SK-N-SH treated with all-trans-retinoic acid at 6 μM for 48 hours (cell line): Measurements from ENCODE around the gene LRMDA.

Experiments used
- ATAC-seq: fragments of 200-7000 bp; cut with Tn5 transposase; 3 replicates; pipeline ENCODE4 v1.9.1; 2020; ENCODE audit warnings: mild to moderate bottlenecking, moderate library complexity
- ARNTL ChIP-seq: fragments of 450-650 bp; formaldehyde crosslinking; IDR thresholded peaks from 2 replicates; pipeline ENCODE4 v1.5.0; 2020; ENCODE audit warnings: low read depth, mild to moderate bottlenecking, moderate library complexity, borderline replicate concordance
- BACH2 ChIP-seq: fragments of 250-450 bp; sonication (Bioruptor Pico); IDR thresholded peaks from 2 replicates; pipeline ENCODE4 v1.9.0; 2021; ENCODE audit warnings: mild to moderate bottlenecking, borderline replicate concordance
- CREB5 ChIP-seq: fragments of 250-450 bp; sonication (Bioruptor Pico); IDR thresholded peaks from 2 replicates; pipeline ENCODE4 v1.5.1; 2020; ENCODE audit warnings: low read depth, mild to moderate bottlenecking, moderate library complexity
- CSDC2 ChIP-seq: fragments of 250-450 bp; sonication (Bioruptor Pico); IDR thresholded peaks from 2 replicates; pipeline ENCODE4 v1.5.0; 2020; ENCODE audit warnings: mild to moderate bottlenecking, moderate library complexity
- CSRNP3 ChIP-seq: fragments of 250-450 bp; sonication (Bioruptor Pico); IDR thresholded peaks from 2 replicates; pipeline ENCODE4 v1.5.1; 2021; ENCODE audit warnings: mild to moderate bottlenecking, moderate library complexity
- ISL1 ChIP-seq: fragments of 250-450 bp; sonication (Bioruptor Pico); IDR thresholded peaks from 2 replicates; pipeline ENCODE4 v2.1.2; 2022; ENCODE audit warnings: mild to moderate bottlenecking, moderate library complexity
- RARB ChIP-seq: fragments of 250-450 bp; sonication (Bioruptor Pico); IDR thresholded peaks from 2 replicates; pipeline ENCODE4 v1.8.0; 2021; ENCODE audit warnings: mild to moderate bottlenecking, moderate library complexity
- SNAI2 ChIP-seq: fragments of 250-450 bp; sonication (Bioruptor Pico); IDR thresholded peaks from 2 replicates; pipeline ENCODE4 v1.5.0; 2020; ENCODE audit warnings: mild to moderate bottlenecking, moderate library complexity
- TCF4 ChIP-seq: fragments of 250-450 bp; sonication (Bioruptor Pico); IDR thresholded peaks from 2 replicates; pipeline ENCODE4 v1.8.0; 2021; ENCODE audit warnings: mild to moderate bottlenecking, moderate library complexity, borderline replicate concordance
- TOX ChIP-seq: fragments of 250-450 bp; sonication (Bioruptor Pico); IDR thresholded peaks from 2 replicates; pipeline ENCODE4 v1.8.0; 2021; ENCODE audit warnings: mild to moderate bottlenecking, moderate library complexity, borderline replicate concordance
- ZC3H10 ChIP-seq: fragments of 250-450 bp; sonication (Bioruptor Pico); IDR thresholded peaks from 2 replicates; pipeline ENCODE4 v1.5.1; 2021; ENCODE audit warnings: mild to moderate bottlenecking, moderate library complexity
- ZFP3 ChIP-seq: fragments of 250-450 bp; sonication (Bioruptor Pico); IDR thresholded peaks from 2 replicates; pipeline ENCODE4 v1.5.0; 2020; ENCODE audit warnings: mild to moderate bottlenecking, moderate library complexity
- ZFP30 ChIP-seq: fragments of 450-650 bp; formaldehyde crosslinking; IDR thresholded peaks from 2 replicates; pipeline ENCODE4 v1.5.0; 2022; ENCODE audit warnings: mild to moderate bottlenecking, moderate library complexity
- ZNF565 ChIP-seq: fragments of 450-650 bp; formaldehyde crosslinking; conservative IDR thresholded peaks from 2 replicates; pipeline ENCODE4 v1.5.0; 2020; ENCODE audit warnings: low read depth, mild to moderate bottlenecking, moderate library complexity
- ZNF70 ChIP-seq: fragments of 450-650 bp; formaldehyde crosslinking; IDR thresholded peaks from 2 replicates; pipeline ENCODE4 v1.5.0; 2020; ENCODE audit warnings: mild to moderate bottlenecking, moderate library complexity
- ZNF8 ChIP-seq: fragments of 450-650 bp; formaldehyde crosslinking; IDR thresholded peaks from 2 replicates; pipeline ENCODE4 v1.5.0; 2020; ENCODE audit warnings: mild to moderate bottlenecking, moderate library complexity
- TF ChIP-seq, protein P1 (sequence below): fragments of 250-450 bp; sonication (Bioruptor Pico); IDR thresholded peaks from 2 replicates; pipeline ENCODE4 v1.8.0; 2021; ENCODE audit warnings: low read depth, mild to moderate bottlenecking, moderate library complexity, borderline replicate concordance
- TF ChIP-seq, protein P2 (sequence below): fragments of 250-450 bp; sonication (Bioruptor Pico); IDR thresholded peaks from 2 replicates; pipeline ENCODE4 v1.8.0; 2020; ENCODE audit warnings: mild to moderate bottlenecking, moderate library complexity, borderline replicate concordance

LRMDA gene

GRCh38 chr10:75461672-75462649 lies 30.5 kb downstream of the LRMDA start:
- peak; percentile 66 for ATAC-seq
- TF ChIP-seq, protein P1, sequence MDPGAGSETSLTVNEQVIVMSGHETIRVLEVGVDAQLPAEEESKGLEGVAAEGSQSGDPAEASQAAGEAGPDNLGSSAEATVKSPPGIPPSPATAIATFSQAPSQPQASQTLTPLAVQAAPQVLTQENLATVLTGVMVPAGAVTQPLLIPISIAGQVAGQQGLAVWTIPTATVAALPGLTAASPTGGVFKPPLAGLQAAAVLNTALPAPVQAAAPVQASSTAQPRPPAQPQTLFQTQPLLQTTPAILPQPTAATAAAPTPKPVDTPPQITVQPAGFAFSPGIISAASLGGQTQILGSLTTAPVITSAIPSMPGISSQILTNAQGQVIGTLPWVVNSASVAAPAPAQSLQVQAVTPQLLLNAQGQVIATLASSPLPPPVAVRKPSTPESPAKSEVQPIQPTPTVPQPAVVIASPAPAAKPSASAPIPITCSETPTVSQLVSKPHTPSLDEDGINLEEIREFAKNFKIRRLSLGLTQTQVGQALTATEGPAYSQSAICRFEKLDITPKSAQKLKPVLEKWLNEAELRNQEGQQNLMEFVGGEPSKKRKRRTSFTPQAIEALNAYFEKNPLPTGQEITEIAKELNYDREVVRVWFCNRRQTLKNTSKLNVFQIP (CRISPR knock-in tag): peak; percentile 71; the same call in 1 of the 2 replicates
- peak; percentile 67; the same call in 1 of the 2 replicates for TF ChIP-seq ZC3H10 (CRISPR knock-in tag)
- no peak for TF ChIP-seq ZNF8 (CRISPR knock-in tag)

DNA sequence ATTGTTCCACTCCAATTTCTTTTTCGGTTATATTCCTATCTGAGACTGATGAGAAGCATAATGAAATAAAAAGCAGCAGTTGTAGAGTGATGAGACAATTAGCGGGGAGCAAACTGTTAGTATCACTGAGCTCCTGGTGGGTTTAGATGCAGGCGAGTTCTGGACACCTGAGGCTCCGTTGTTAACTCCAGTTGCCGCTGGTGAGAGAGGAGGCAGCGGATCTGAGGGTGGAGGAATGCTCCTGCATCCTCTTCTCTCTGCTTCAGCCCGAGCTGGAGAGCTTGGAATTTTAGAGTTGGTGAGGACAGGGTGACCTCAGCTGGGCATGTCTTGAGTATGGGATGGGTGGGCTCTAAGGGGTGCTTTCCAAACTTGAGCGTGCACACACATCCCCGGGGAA lies 31.4 kb downstream of the LRMDA start:
- ATAC-seq: no peak
- TF ChIP-seq TCF4 (no peak), BACH2 (CRISPR knock-in tag) (no peak), CSDC2 (CRISPR knock-in tag) (no peak)
- TF ChIP-seq, protein P2, sequence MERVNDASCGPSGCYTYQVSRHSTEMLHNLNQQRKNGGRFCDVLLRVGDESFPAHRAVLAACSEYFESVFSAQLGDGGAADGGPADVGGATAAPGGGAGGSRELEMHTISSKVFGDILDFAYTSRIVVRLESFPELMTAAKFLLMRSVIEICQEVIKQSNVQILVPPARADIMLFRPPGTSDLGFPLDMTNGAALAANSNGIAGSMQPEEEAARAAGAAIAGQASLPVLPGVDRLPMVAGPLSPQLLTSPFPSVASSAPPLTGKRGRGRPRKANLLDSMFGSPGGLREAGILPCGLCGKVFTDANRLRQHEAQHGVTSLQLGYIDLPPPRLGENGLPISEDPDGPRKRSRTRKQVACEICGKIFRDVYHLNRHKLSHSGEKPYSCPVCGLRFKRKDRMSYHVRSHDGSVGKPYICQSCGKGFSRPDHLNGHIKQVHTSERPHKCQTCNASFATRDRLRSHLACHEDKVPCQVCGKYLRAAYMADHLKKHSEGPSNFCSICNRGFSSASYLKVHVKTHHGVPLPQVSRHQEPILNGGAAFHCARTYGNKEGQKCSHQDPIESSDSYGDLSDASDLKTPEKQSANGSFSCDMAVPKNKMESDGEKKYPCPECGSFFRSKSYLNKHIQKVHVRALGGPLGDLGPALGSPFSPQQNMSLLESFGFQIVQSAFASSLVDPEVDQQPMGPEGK (CRISPR knock-in tag): no peak

GRCh38 chr10:75464478-75465449 lies 33.3 kb downstream of the LRMDA start:
- no peak for ATAC-seq
- TF ChIP-seq RARB (CRISPR knock-in tag) (no peak), ISL1 (CRISPR knock-in tag) (no peak), ZNF70 (CRISPR knock-in tag) (no peak), ZFP30 (no peak), ZNF8 (CRISPR knock-in tag) (no peak), BACH2 (CRISPR knock-in tag) (no peak), ZC3H10 (CRISPR knock-in tag) (no peak), ARNTL (CRISPR knock-in tag) (no peak), CSRNP3 (CRISPR knock-in tag) (no peak), TCF4 (no peak), ZNF565 (CRISPR knock-in tag) (no peak), CREB5 (no peak), TOX (CRISPR knock-in tag) (no peak), ZFP3 (CRISPR knock-in tag) (no peak), SNAI2 (CRISPR knock-in tag) (no peak)
- TF ChIP-seq, protein P1 (CRISPR knock-in tag): no peak
- TF ChIP-seq, protein P2 (CRISPR knock-in tag): no peak
